ENCODE results near the gene KPNA4. TPM values are rescaled to one million over a fixed set of nuclear protein-coding genes. Genes with fewer than 3 reads are reported as not detected.

KPNA4 gene
- total and polyA plus RNA-seq, 2 experiments from 2014 or later = 17.4 to 33.1 TPM

DNA sequence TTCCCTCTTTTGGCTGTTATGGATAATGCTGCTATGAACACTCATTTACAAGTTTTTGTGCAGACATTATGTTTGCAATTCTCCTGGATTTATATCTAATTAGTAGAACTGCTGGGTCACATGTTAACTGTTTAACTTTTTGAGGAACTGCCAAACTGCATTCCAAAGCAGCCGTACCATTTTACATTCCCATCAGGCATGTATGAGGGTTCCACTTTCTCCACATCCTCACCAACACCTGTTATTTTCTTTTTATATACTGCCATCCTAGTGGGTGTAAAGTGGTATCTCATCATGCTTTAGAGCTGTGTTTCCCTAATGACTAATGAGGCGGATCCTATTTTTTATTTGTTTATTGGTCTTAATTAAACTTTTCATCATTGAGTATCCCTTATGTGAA lies 9.2 kb downstream of the KPNA4 start:
- H3F3A ChIP-seq (ENCODE audit: insufficient read depth) = no peaks in the 10 kb centered on the region
- no peak for DNase-seq
- no peaks in the 10 kb centered on the region for H3K9me3 ChIP-seq (ENCODE audit: low read depth)
- peaks cover 46% of the 10 kb centered on the region for H4K20me1 ChIP-seq (ENCODE audit: insufficient read depth)
- H3K36me3 ChIP-seq (ENCODE audit: low read depth) = no peaks in the 10 kb centered on the region
- no peak for TF ChIP-seq EZH2 (IDR thresholded peaks at IDR 0.05; ENCODE audit: insufficient read depth, poor library complexity, severe bottlenecking)
- no peak for TF ChIP-seq EZH2phosphoT487 (IDR thresholded peaks at IDR 0.05; ENCODE audit: insufficient read depth, low read depth)
- no peak overlapping the region for H2AFZ ChIP-seq
- H3K27me3 ChIP-seq (replicated peaks; ENCODE audit: insufficient read depth) = no peaks in the 10 kb centered on the region
- no peaks in the 10 kb centered on the region; the same call in 1 of the 2 replicates for H3K9me2 ChIP-seq (ENCODE audit: insufficient read depth)
- H3K9ac ChIP-seq = no peak overlapping the region
- peaks cover 100% of the 10 kb centered on the region for H3K79me2 ChIP-seq (ENCODE audit: insufficient read depth)
- H3K4me2 ChIP-seq (ENCODE audit: unreplicated experiment) = no peak overlapping the region
- in situ Hi-C loops (cut with MboI) = no loop called here
- H3K27ac ChIP-seq = no peak overlapping the region
- 72 to 75% methylated on average over 2 of the region's 2 CpGs for WGBS, 2 experiments (ENCODE audit: low coverage in 1 of 2, low lambda C conversion rate in 2 of 2, missing lambda C conversion rate in 2 of 2)
- no peak overlapping the region for H3K4me3 ChIP-seq
- H3K4me1 ChIP-seq (ENCODE audit: insufficient read depth) = peaks cover 23% of the 10 kb centered on the region

DNA sequence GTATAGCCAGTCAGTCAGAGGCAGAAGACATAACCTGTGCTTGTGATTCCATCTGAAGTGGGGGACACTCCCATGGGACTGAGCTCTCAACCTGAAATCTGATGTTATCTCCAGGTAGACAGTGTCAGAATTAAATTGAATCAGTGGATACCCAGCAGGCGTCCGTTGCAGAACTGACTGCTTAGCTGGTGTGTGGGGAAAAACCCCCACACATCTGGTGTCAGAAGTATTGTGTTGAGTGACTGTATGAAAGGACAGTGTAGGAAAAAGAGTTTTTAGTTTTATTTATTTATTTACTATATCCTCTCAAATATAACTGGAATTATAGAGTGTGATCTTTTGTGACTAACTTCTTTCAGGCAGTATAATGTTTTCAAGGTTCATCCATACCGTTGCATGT lies 10.4 kb downstream of the KPNA4 start:
- H3F3A ChIP-seq (ENCODE audit: insufficient read depth) = no peaks in the 10 kb centered on the region
- no peak overlapping the region for H3K9ac ChIP-seq
- peaks cover 100% of the 10 kb centered on the region for H3K79me2 ChIP-seq (ENCODE audit: insufficient read depth)
- peaks cover 11% of the 10 kb centered on the region for H3K4me1 ChIP-seq (ENCODE audit: insufficient read depth)
- in situ Hi-C loops (cut with MboI) = no loop called here
- H3K36me3 ChIP-seq (ENCODE audit: low read depth) = peaks cover 2% of the 10 kb centered on the region; the same call in 1 of the 2 replicates
- no peaks in the 10 kb centered on the region for H3K9me3 ChIP-seq (ENCODE audit: low read depth)
- H3K4me3 ChIP-seq = no peak overlapping the region
- no peak overlapping the region for H3K27ac ChIP-seq
- 97 to 99% methylated on average over 3 of the region's 3 CpGs for WGBS, 2 experiments (ENCODE audit: low coverage in 1 of 2, low lambda C conversion rate in 2 of 2, missing lambda C conversion rate in 2 of 2)
- H3K9me2 ChIP-seq (ENCODE audit: insufficient read depth) = no peaks in the 10 kb centered on the region; the same call in 1 of the 2 replicates
- no peak for TF ChIP-seq EZH2phosphoT487 (IDR thresholded peaks at IDR 0.05; ENCODE audit: insufficient read depth, low read depth)
- TF ChIP-seq EZH2 (IDR thresholded peaks at IDR 0.05; ENCODE audit: insufficient read depth, poor library complexity, severe bottlenecking) = no peak
- no peaks in the 10 kb centered on the region for H3K27me3 ChIP-seq (replicated peaks; ENCODE audit: insufficient read depth)
- peaks cover 38% of the 10 kb centered on the region for H4K20me1 ChIP-seq (ENCODE audit: insufficient read depth)
- DNase-seq = no peak
- no peak overlapping the region for H2AFZ ChIP-seq
- H3K4me2 ChIP-seq (ENCODE audit: unreplicated experiment) = no peak overlapping the region

DNA sequence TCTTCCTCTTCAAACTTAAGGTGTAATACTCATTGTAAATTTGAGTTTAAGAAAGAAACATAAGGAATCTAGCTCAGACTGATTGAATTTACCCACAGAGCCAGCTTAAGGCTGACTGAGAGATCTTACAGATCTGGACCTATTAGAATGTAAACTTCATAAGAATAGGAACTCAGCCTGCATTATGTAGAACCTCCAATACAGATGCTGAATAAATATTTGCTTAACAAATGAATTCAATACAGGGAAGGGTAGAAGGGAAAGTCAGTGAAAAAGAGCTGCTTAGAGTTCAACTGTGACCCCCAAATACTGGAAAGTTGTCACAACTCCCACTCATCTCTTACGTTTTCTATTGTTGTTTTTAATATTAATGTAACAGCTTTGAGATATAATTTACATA lies 11.5 kb downstream of the KPNA4 start:
- 89 to 96% methylated on average over 1 of the region's 1 CpG for WGBS, 2 experiments (ENCODE audit: low coverage in 1 of 2, low lambda C conversion rate in 2 of 2, missing lambda C conversion rate in 2 of 2)
- TF ChIP-seq EZH2phosphoT487 (IDR thresholded peaks at IDR 0.05; ENCODE audit: insufficient read depth, low read depth) = no peak
- no peak for TF ChIP-seq EZH2 (IDR thresholded peaks at IDR 0.05; ENCODE audit: insufficient read depth, poor library complexity, severe bottlenecking)
- H3K4me1 ChIP-seq (ENCODE audit: insufficient read depth) = no peaks in the 10 kb centered on the region
- DNase-seq = no peak
- H3K27ac ChIP-seq = no peak overlapping the region
- H3K9ac ChIP-seq = no peak overlapping the region
- H3K4me2 ChIP-seq (ENCODE audit: unreplicated experiment) = no peak overlapping the region
- H3K79me2 ChIP-seq (ENCODE audit: insufficient read depth) = peaks cover 100% of the 10 kb centered on the region
- no peak overlapping the region for H2AFZ ChIP-seq
- peaks cover 13% of the 10 kb centered on the region for H3K36me3 ChIP-seq (ENCODE audit: low read depth)
- no peak overlapping the region for H3K4me3 ChIP-seq
- H3F3A ChIP-seq (ENCODE audit: insufficient read depth) = no peaks in the 10 kb centered on the region
- no peaks in the 10 kb centered on the region; the same call in 1 of the 2 replicates for H3K9me2 ChIP-seq (ENCODE audit: insufficient read depth)
- H3K9me3 ChIP-seq (ENCODE audit: low read depth) = no peaks in the 10 kb centered on the region
- in situ Hi-C loops (cut with MboI) = no loop called here
- peaks cover 35% of the 10 kb centered on the region; the same call in 1 of the 2 replicates for H4K20me1 ChIP-seq (ENCODE audit: insufficient read depth)
- H3K27me3 ChIP-seq (replicated peaks; ENCODE audit: insufficient read depth) = no peaks in the 10 kb centered on the region

DNA sequence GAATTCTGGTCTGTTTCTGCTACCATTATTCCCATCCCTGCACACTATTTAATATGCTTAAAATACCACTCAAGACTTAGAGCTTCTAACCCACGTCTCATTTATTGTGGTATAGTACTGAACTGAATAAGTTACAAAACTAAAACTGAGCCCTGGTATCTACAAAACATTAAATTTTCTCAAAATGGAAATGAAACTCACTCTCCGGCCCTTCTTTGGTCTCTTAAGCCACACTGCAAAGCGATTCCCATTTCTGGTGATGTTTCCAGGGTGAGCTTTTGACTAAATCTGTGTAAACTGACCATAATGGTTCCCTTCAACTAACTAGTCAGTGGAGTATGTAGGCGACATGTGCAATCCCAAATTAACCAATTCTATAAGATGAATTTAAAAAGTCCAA lies 18.6 kb downstream of the KPNA4 start:
- Histone ChIP-seq H3K4me3 (no peak overlapping the region), H3F3A (ENCODE audit: insufficient read depth) (peaks cover 9% of the 10 kb centered on the region), H3K27me3 (replicated peaks; ENCODE audit: insufficient read depth) (no peaks in the 10 kb centered on the region), H2AFZ (no peak overlapping the region), H3K9me2 (ENCODE audit: insufficient read depth) (no peaks in the 10 kb centered on the region; the same call in 1 of the 2 replicates), H3K79me2 (ENCODE audit: insufficient read depth) (peaks cover 100% of the 10 kb centered on the region), H3K4me1 (ENCODE audit: insufficient read depth) (peaks cover 9% of the 10 kb centered on the region; the same call in 1 of the 2 replicates), H3K9ac (no peak overlapping the region), H3K36me3 (ENCODE audit: low read depth) (peaks cover 13% of the 10 kb centered on the region), H3K4me2 (ENCODE audit: unreplicated experiment) (no peak overlapping the region), H3K27ac (no peak overlapping the region), H4K20me1 (ENCODE audit: insufficient read depth) (peaks cover 53% of the 10 kb centered on the region; the same call in 1 of the 2 replicates), H3K9me3 (ENCODE audit: low read depth) (no peaks in the 10 kb centered on the region)
- DNase-seq = no peak
- in situ Hi-C loops (cut with MboI) = no loop called here
- TF ChIP-seq EZH2phosphoT487 (IDR thresholded peaks at IDR 0.05; ENCODE audit: insufficient read depth, low read depth) (no peak), EZH2 (IDR thresholded peaks at IDR 0.05; ENCODE audit: insufficient read depth, poor library complexity, severe bottlenecking) (no peak)
- 91 to 93% methylated on average over 4 of the region's 4 CpGs for WGBS, 2 experiments (ENCODE audit: low coverage in 1 of 2, low lambda C conversion rate in 2 of 2, missing lambda C conversion rate in 2 of 2)

DNA sequence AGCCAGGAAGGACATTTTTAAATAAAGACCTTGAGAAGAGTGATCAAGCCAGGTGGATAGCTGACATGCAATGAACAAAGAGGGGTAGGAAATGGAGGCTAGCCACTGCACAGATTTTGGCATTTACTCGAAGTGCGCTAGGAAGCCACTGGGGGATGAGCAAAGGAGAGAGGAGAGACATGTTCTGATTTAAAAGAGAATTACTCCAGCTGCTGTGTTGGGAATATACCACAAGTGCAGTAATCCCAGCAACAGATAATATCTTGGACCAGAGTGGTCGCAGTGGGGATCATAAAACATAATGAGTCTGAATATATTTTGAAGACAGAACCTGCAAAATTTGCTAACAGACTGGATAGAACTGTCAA lies 19.9 kb downstream of the KPNA4 start:
- TF ChIP-seq EZH2 (IDR thresholded peaks at IDR 0.05; ENCODE audit: insufficient read depth, poor library complexity, severe bottlenecking) = no peak
- no peak for TF ChIP-seq EZH2phosphoT487 (IDR thresholded peaks at IDR 0.05; ENCODE audit: insufficient read depth, low read depth)
- no peak overlapping the region for H3K9ac ChIP-seq
- WGBS, 2 experiments (ENCODE audit: low coverage in 1 of 2, low lambda C conversion rate in 2 of 2, missing lambda C conversion rate in 2 of 2) = 97 to 99% methylated on average over 3 of the region's 3 CpGs
- H3K36me3 ChIP-seq (ENCODE audit: low read depth) = peaks cover 13% of the 10 kb centered on the region
- no peak overlapping the region for H2AFZ ChIP-seq
- H4K20me1 ChIP-seq (ENCODE audit: insufficient read depth) = peaks cover 51% of the 10 kb centered on the region
- peaks cover 100% of the 10 kb centered on the region for H3K79me2 ChIP-seq (ENCODE audit: insufficient read depth)
- in situ Hi-C loops (cut with MboI) = no loop called here
- H3K4me3 ChIP-seq = no peak overlapping the region
- H3K9me3 ChIP-seq (ENCODE audit: low read depth) = no peaks in the 10 kb centered on the region
- H3K4me2 ChIP-seq (ENCODE audit: unreplicated experiment) = no peak overlapping the region
- DNase-seq = no peak
- H3K4me1 ChIP-seq (ENCODE audit: insufficient read depth) = peaks cover 20% of the 10 kb centered on the region
- no peaks in the 10 kb centered on the region; the same call in 1 of the 2 replicates for H3K9me2 ChIP-seq (ENCODE audit: insufficient read depth)
- peaks cover 9% of the 10 kb centered on the region for H3F3A ChIP-seq (ENCODE audit: insufficient read depth)
- no peak overlapping the region for H3K27ac ChIP-seq
- H3K27me3 ChIP-seq (replicated peaks; ENCODE audit: insufficient read depth) = no peaks in the 10 kb centered on the region

Data from GM23248 (cell line).